ENCODE results near the gene FAM174A. TPM values are rescaled to one million over a fixed set of nuclear protein-coding genes. Genes with fewer than 3 reads are reported as not detected.

FAM174A gene
- total and polyA plus RNA-seq, 9 of the 15 experiments (the other 6 are each of a cell fraction or from before 2014, with no cell fraction given): 0.14 to 2.9 (median 1.2) TPM

DNA sequence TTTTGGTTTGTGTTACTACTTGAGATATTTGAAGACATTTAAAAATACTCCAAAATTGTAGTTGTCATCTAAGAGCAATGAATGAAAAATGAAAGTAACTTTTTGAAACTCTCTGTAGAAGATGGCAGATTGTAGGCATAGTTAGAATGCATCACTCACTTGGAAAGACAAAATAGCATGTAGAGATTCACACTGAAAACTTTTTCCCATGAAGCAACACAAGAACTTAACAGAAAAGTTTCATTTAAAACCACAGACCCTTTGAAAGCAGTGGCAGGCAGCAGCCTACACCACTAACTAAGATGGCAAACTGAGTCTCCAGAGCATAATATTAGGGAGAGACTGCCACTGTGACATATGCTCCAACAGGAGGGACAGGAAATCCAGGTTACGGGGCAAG lies 18.9 kb upstream of the FAM174A start:
- ChIA-PET CTCF (ENCODE audit: low intra/inter-chr PET ratio) (no interaction called here), POLR2A (no interaction called here)
- H3K9me3 ChIP-seq (replicated peaks; ENCODE audit: control insufficient read depth, insufficient read depth, low read depth, low read length): no peaks in the 10 kb centered on the region
- TF ChIP-seq, protein P1, sequence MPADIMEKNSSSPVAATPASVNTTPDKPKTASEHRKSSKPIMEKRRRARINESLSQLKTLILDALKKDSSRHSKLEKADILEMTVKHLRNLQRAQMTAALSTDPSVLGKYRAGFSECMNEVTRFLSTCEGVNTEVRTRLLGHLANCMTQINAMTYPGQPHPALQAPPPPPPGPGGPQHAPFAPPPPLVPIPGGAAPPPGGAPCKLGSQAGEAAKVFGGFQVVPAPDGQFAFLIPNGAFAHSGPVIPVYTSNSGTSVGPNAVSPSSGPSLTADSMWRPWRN (IDR thresholded peaks at IDR 0.05; ENCODE audit: low read depth): no peak
- TF ChIP-seq, protein P2, sequence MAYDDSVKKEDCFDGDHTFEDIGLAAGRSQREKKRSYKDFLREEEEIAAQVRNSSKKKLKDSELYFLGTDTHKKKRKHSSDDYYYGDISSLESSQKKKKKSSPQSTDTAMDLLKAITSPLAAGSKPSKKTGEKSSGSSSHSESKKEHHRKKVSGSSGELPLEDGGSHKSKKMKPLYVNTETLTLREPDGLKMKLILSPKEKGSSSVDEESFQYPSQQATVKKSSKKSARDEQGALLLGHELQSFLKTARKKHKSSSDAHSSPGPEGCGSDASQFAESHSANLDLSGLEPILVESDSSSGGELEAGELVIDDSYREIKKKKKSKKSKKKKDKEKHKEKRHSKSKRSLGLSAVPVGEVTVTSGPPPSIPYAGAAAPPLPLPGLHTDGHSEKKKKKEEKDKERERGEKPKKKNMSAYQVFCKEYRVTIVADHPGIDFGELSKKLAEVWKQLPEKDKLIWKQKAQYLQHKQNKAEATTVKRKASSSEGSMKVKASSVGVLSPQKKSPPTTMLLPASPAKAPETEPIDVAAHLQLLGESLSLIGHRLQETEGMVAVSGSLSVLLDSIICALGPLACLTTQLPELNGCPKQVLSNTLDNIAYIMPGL (CRISPR knock-in tag; IDR thresholded peaks at IDR 0.05): no peak
- no peak for TF ChIP-seq ZFPM2 (CRISPR knock-in tag; IDR thresholded peaks at IDR 0.05)
- TF ChIP-seq TBL1XR1 (IDR thresholded peaks at IDR 0.05; ENCODE audit: low read length in 2 of 2): no peak
- no peak for TF ChIP-seq ZBTB5 (IDR thresholded peaks at IDR 0.05)
- no peak for TF ChIP-seq NRF1 (conservative IDR thresholded peaks at IDR 0.05 in 1 of 2, IDR thresholded peaks at IDR 0.05 in 1 of 2)
- no peak for TF ChIP-seq GTF2A2 (tag; IDR thresholded peaks at IDR 0.05)
- TF ChIP-seq NBN (IDR thresholded peaks at IDR 0.05; ENCODE audit: low read depth): no peak
- TF ChIP-seq RFX5 (IDR thresholded peaks at IDR 0.05; ENCODE audit: low read depth, low read length): no peak
- TF ChIP-seq TRIM25 (IDR thresholded peaks at IDR 0.05; ENCODE audit: borderline replicate concordance): no peak
- no peak for DNase-seq (ENCODE audit: extremely low read depth in 1 of 4, low spot score in 3 of 4)
- 0% methylated on average over 1 of the region's 1 CpG for WGBS (ENCODE audit: insufficient coverage, low coverage, missing lambda C conversion rate)
- no peak overlapping the region for H3K4me2 ChIP-seq (ENCODE audit: insufficient read depth, low read length)
- intact Hi-C loops (cut with micrococcal nuclease) (no loop called here), in situ Hi-C loops (cut with MboI) (no loop called here)
- no peaks in the 10 kb centered on the region for H3K27me3 ChIP-seq (ENCODE audit: control insufficient read depth in 2 of 2, insufficient read depth in 2 of 2, low read length in 2 of 2)
- BruUV-seq (replicated peaks): no TSS peak
- H3K4me3 ChIP-seq: no peak overlapping the region
- H3K9me1 ChIP-seq (ENCODE audit: control insufficient read depth, insufficient read depth, low read length): no peaks in the 10 kb centered on the region
- H3K9ac ChIP-seq (ENCODE audit: insufficient read depth in 1 of 2, low read depth in 2 of 2, low read length in 2 of 2): no peak overlapping the region
- no peak overlapping the region for H2AFZ ChIP-seq (ENCODE audit: low read depth, low read length)
- no peaks in the 10 kb centered on the region for H3K79me2 ChIP-seq (ENCODE audit: control insufficient read depth, insufficient read depth, low read length)
- no peak overlapping the region for H3K27ac ChIP-seq (ENCODE audit: extremely low read depth, low read depth, low read length)
- no peaks in the 10 kb centered on the region for H4K20me1 ChIP-seq (replicated peaks; ENCODE audit: control insufficient read depth, insufficient read depth, low read length)
- no peaks in the 10 kb centered on the region for H3K36me3 ChIP-seq (ENCODE audit: control insufficient read depth, insufficient read depth, low read length)
- H3K4me1 ChIP-seq (replicated peaks in 1 of 2; ENCODE audit: control insufficient read depth in 2 of 2, insufficient read depth in 2 of 2, low read length in 2 of 2): no peaks in the 10 kb centered on the region
- ATAC-seq: no peak
- no peak for FAIRE-seq
